GM12864 (cell line): ENCODE measurements around the gene IDUA.
"Not testable (repeated sequence)": the region's sequence is repeated elsewhere in the genome, so short reads cannot be mapped to it uniquely, and the experiment has no call there.

Experiments used
- DNase-seq: peaks from one replicate; pipeline ENCODE4 v3.0.0-alpha.2; 2011; ENCODE audit warnings: low read depth
- H3K4me3 ChIP-seq: 2 replicates; pipeline ENCODE4 v1.5.1; 2011; ENCODE audit warnings: mild to moderate bottlenecking, low read depth, low read length, control low read depth
- TF ChIP-seq, protein P1 (sequence below): IDR thresholded peaks from 2 replicates; pipeline ENCODE4 v1.5.1; 2011; ENCODE audit warnings: low read depth, mild to moderate bottlenecking, moderate library complexity, low read length, control low read depth, inconsistent platforms; ENCODE audit errors: missing control alignments

IDUA gene

GRCh38 chr4:1053080-1053661, 66.3 kb downstream of the IDUA start:
- no peak for DNase-seq
- H3K4me3 ChIP-seq = no peak overlapping the region
- TF ChIP-seq, protein P1, sequence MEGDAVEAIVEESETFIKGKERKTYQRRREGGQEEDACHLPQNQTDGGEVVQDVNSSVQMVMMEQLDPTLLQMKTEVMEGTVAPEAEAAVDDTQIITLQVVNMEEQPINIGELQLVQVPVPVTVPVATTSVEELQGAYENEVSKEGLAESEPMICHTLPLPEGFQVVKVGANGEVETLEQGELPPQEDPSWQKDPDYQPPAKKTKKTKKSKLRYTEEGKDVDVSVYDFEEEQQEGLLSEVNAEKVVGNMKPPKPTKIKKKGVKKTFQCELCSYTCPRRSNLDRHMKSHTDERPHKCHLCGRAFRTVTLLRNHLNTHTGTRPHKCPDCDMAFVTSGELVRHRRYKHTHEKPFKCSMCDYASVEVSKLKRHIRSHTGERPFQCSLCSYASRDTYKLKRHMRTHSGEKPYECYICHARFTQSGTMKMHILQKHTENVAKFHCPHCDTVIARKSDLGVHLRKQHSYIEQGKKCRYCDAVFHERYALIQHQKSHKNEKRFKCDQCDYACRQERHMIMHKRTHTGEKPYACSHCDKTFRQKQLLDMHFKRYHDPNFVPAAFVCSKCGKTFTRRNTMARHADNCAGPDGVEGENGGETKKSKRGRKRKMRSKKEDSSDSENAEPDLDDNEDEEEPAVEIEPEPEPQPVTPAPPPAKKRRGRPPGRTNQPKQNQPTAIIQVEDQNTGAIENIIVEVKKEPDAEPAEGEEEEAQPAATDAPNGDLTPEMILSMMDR = no peak

DNA sequence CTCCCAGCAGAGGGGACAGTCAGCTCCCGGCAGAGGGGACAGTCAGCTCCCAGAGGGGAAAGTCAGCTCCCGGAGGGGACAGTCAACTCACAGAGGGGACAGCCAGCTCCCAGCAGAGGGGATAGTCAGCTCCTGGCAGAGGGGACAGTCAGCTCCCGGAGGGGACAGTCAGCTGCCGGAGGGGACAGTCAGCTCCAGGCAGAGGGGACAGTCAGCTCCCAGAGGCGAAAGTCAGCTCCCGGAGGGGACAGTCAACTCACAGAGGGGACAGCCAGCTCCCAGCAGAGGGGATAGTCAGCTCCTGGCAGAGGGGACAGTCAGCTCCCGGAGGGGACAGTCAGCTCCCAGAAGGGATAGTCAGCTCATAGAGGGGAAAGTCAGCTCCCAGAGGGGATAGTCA, 67.0 kb downstream of the IDUA start:
- not testable (repeated sequence) for H3K4me3 ChIP-seq, DNase-seq
